HG03558 (cell line): ENCODE measurements around the gene DPH6.
A peak's percentile ranks its signal among the peaks of the same experiment; 100 is the strongest.
"Not testable (repeated sequence)": the region's sequence is repeated elsewhere in the genome, so short reads cannot be mapped to it uniquely, and the experiment has no call there.

Experiments
- ATAC-seq: cut with Tn5 transposase; IDR thresholded peaks from one replicate; pipeline ENCODE4 v1.9.1; 2021; ENCODE audit warnings: moderate number of reproducible peaks; ENCODE audit not compliant: unreplicated experiment; ENCODE audit errors: extremely low read depth

Gene DPH6, protein sequence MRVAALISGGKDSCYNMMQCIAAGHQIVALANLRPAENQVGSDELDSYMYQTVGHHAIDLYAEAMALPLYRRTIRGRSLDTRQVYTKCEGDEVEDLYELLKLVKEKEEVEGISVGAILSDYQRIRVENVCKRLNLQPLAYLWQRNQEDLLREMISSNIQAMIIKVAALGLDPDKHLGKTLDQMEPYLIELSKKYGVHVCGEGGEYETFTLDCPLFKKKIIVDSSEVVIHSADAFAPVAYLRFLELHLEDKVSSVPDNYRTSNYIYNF

DNA sequence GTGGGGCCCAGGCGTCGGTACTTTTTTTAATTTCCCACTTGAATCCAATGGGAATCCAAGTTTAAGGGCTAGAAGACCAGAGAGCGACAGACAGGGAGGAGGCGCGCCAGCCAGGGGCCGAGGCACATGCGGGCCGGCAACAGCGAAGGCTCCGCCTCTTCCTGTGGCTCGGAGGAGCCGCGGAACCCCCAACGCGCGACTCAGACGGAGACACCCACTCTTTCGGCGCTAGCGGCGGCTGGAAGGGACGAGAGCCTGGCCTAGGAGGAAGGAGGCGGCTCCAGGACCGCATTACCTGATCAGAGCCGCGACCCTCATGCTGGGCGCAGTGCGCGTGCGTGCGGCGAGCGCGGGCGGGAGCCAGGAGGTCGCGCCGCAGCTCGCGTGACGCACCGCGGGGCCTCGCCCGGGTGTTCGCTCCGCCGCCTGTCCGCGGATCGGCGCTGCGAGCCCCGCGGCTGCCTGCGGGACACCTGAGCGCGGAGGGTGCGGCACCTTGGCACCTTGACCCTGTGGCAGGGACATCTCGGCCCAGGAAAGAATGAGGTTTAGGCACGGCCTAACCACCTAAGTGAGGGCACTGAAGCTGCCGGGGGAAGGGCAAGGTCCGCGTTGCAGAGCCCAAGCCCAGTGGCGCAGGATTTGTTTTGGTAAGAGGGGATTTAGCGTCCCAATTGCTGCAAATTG, at the start of gene DPH6:
DPH6 (minus strand) TSS at position 342 of the 687 bp plus-strand sequence; CDS start at position 318, 24 bp downstream.
- peak; percentile 69 for ATAC-seq

DNA sequence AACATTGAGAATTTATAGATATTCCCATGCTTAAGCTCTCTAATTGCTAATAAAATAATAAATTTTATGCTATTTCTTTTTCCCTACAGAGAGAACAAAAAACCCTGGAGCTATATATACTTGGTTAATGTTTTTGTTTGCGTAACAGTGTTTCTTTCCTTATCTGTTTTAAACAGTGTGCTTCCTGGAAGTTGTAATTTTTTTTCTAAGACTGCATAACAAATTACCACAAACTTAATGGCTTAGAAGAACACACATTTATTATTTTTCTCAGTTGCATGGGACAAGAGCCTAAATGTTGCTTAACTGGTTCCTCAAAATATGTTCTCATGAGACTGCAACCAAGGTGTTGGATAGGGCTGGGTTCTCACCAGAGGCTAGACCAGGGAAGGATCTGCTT, 49.7 kb upstream of the DPH6 start:
- no peak for ATAC-seq

DNA sequence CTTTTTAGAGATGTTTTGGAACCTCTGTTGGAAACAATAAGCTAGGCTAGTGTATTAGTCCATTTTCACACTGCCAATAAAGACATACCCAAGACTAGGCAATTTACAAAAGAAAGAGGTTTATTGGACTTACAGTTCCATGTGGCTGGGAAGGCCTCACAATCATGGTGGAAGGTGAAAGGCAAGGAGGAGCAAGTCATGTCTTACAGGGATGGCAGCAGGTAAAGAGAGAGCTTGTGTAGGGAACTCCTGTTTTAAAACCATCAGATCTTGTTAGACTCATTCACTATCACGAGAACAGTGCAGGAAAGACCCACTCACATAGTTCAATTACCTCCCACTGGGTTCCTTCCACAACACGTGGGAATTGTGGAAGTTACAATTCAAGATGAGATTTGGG, 46.0 kb upstream of the DPH6 start:
- ATAC-seq = not testable (repeated sequence)

DNA sequence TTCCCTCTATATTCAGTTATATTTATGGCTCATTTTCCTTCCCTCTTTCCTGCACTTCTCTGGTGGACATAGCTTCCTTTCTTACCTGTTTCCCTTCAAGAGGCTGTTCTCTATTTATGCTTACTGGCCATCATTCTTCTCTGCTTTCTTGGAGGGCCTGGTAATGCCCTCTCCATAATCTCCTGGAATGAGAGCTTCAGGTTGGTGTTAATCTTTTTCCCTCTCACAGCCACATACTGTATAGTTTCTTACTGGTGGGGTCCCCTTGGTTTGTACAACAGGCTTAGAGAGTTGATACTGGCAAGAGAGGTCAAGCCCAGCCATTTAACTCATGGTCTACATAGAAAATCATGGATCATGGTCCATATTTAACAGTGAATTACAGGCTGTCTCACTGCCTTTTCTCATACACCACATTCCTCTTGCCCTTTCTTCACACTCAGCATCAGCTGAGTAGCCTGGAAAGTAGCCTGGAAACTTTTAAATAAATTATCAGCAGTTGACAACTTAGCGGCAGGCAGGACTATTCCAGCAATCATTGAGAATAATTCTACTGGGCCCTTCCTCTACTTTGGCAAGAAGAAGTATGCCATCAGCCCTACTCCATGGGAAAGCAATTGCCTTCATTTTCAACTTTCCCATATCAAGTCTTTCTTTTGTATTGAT, 38.0 kb upstream of the DPH6 start:
- ATAC-seq = no peak

DNA sequence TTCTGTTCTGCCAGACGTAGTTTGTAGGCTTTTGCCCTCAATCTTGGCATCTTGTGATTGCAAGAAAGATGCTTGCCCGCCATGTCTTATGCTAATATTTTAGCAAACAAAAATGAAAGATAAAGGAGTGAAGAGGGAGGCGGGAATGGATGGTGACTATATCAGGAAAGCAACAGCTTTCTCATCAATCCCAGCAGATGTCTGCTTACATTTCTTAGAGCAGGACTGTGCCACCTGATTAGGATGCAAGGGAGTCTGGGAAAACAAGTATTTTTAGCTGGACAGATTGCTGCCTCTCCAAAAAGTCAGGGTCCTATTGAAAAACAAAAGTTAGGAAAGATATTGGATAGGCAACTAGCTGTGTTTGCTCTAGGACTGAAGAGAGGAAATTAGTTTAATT, 34.6 kb upstream of the DPH6 start:
- no peak for ATAC-seq

DNA sequence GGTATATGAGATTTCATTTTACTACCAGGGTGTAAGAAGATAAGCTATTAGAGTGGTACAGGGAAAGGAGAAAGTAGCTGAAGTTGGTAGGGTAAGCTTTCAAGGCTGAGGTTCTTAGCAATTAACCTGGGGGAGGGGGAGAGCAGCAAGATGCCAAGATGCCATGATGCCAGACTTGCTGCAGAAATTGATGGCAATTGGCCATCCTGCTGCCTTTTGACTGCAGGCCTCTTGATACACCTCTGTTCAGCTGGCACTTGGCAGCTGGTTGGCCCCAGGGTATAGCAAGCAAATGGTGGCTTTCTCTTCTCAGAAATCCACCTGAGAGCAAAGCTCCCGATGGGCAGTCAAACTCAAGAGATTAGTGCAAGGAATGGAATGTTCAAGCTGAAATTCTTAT, 21.4 kb upstream of the DPH6 start:
- ATAC-seq = no peak

DNA sequence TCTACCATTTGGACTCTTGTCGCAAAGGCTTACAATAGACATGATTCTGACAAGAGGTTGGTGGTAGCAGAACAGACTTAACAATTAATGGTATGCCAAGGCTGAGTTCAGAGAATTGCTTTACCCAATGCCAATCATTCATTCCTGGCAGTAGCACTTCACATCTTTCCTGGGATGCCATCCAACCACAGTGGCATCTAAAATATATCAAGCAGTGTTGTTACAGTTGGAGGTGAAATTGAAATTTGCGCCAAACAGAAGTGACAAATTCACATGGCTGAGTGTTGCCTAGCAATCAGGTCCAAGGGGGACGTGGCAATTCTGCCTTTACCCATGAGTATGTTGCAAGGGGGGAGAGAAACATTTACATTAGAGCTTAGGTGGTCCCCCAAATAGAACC, 21.0 kb upstream of the DPH6 start:
- no peak for ATAC-seq

DNA sequence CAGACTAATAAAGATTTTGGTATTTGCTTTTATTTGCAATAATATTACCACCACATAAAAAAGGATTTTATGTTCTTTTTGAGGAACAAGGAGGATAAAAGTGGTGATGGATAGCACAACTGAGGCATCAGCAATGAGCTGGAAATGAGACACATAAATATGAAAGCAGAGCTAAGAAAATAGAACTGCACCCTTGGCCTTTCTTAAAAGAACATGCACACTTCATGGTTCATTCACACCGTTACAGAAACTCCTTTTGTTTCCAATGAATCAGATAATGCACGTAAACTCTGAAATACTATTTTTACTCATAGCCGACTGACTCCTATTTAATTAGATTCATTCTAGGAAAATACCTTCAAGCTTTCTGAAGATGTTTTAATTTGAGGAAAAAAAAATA, 19.9 kb upstream of the DPH6 start:
- ATAC-seq = no peak

DNA sequence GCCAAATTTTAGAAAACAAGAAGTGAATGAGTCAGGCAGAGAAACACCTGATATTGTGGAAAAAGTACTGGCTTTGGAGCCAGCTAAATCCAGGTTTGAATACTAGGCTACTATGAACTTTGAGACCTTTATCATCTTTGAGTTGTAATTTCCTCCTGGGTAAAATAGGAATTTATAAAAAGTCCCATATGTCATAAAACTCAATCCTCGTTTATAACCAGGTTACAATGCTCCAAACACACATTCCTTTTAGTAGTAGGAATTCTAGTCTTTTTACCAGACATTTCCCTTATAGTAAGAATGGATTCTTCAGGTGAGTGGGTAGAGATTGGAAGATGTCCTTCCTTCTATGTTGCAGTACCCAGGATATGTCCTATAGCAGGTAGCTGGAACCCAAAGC, 16.7 kb upstream of the DPH6 start:
- ATAC-seq = no peak

DNA sequence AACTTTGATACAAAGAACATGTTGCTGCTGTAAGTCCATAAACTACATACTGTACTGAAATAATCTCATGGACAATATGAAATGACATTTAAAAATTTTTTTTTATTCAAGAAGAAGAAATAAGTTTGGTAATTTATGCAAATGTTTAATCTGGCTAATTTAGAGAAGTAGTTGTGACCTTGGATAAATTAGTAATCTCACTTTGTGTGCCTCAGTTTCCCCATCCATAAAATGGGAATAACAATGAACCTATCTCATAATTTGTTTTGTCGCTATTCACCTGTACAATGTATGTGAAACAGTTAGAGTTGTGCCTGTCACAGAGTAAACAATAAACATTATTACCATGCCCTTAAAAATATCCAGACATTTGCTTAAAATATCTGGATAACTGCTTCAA, 15.3 kb upstream of the DPH6 start:
- ATAC-seq = no peak

DNA sequence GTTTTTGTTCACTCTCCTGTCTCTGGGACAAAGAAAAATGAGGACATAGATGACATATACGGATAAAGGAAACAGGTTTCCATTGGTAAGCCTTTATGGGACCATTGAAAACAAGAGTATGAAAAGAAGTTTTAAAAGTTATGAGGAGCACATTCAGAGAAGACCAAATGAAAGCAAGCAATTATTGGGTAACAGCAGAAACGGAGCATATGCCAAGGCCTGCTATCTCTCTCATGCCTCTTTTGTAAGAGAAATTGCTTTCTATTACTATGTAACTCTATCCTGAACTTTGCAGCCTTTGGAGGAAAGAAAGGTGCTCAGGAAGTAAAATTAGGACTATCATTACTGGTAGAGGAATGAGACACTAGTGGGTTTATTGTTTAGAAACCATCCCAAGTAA, 14.9 kb upstream of the DPH6 start:
- ATAC-seq = no peak

DNA sequence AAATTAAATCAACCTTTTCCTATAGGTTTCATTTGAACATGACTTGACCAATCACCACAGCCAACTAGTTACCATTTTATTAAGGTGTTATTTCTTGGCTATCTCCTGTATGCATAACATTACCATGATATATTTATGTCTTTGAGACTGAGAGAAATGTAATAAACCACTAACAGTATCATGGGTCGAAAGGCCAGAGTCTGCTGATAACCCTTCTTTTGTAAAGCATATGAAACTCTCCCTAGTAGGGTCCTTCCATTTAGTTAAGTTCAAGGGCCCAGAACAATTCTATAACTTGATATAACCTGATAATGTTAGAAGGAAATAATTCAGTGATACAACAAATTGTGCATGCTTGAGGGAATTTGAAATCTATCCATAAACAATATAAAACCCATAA, 14.3 kb upstream of the DPH6 start:
- ATAC-seq = no peak

DNA sequence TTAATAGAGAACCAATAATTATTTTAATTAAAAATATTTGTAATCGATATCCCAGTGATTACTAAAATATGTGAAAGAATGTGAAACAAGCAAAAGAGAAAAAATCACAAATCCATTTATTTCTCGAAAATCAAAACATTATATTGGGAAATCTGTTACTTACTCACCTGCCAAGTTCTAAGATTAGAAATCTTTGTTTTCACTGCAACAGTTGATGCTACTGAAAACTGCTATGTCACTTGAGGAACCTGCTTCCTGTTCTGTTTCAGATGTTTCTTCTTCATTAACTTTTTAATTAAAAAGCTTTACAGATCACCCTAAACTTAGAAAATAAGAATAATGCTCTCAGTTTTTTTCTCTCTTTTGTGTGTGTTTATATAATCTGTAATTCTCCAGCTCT, 13.7 kb upstream of the DPH6 start:
- no peak for ATAC-seq

DNA sequence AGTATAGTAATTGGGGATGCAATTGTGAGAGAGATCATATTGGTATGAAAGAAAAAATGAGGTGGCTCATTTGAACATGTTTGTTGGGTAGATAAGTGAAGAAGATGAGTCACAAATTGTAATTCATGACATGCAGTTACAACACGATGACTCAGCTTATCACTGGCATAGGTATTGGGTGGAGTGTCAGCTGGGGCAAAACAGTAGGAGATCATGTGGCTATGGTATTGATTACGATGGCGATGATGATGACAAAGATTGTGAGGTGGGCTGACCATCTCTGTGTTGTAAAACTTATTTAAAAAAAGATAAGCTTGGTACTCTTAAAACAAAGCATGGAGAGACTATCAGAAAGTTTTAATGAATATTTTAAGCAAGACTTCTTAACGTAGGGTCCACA, 11.6 kb upstream of the DPH6 start:
- ATAC-seq = no peak

DNA sequence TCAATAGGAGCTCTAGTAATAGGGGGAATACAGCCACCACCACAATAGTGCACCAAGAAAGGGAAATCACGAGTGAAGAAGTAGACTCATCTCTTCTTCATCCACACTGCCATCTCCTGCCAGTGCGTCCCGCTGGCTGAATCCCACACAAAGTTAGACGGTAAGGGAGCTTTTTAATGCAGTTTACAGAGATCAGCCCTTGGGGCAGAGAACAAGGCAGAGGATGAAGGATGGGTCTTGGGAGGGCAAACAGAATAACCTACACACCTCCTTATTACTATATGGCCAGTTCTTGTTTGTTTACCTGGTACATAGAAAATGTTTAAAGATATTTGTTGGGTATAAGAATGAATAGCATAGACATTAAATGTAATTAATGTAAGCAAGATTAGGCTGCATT, 11.0 kb upstream of the DPH6 start:
- ATAC-seq = no peak

DNA sequence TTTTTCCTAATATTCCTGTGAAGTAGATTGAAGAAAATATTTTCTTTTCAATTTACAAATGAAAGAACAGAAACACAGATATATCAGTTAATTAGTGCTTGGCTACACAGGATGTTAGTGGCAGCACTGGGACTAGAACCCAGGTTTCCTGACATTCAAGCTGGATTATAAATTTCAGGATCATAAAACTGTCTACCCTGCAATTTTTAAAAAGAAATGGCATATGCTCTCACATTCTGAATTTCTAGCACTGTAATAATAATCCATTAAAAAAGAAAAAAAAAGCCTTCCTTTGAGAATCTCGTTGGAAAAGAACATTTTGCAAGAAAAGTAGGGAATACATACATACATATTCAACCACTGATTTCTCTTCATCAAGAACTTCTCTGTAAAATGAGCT, 9.3 kb upstream of the DPH6 start:
- ATAC-seq = no peak

DNA sequence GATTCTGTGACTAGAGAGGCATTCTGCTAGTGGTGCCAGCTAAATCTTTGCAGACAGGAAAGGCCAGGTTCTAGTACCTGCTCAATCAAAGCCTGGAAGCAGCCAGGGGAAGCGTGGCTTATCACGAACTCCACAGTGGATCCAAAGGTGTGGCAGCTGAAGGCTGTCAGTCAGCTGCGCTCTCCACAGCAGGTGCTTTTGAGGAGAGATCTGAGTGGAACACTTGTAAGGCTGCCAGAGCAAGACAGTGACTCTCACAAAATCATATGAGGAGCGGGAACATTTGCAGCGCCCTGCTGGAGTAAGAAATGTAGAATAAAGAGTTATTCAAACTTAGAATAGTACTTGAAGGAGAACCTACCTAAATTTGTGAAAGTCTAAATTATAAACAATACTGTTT, 5.0 kb upstream of the DPH6 start:
- ATAC-seq = no peak

DNA sequence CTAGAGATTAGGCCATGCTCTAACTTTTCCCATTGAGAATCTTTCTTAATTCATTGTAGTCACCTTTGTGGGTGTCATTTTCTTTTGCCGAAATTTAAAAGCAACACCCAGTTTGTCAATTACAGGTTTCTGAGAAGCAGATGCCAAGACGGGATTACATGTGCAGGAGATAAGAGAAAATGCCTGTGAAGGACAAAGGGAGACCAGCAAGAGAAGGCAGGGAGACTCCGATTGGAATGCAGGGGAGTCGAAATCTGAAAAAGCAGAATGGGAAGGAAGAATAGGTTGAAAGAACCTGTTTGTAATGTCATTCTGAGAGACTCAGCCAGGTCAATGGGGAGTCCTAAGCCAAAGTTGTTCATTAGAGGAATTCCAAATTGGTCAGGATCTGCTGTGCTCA, 3.6 kb upstream of the DPH6 start:
- ATAC-seq = no peak

DNA sequence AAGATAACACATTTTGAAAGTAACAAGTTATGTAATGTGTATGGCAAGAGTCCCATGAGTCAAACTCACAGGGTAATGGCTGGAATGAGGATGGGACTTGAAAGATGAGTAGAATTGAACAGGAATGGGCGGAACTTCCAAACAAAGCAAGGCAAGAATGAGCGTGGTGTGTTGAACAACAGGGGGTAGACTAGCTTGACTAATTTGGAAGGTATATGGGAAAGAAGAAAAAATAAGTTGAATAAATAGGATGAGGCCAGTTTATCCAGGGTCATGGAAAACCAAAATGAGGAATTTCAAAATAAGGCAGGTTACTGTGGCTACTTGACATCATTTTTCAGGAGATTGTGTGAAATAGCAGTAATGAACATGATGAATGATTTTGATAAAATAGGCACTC, 2.5 kb upstream of the DPH6 start:
- ATAC-seq = no peak

DNA sequence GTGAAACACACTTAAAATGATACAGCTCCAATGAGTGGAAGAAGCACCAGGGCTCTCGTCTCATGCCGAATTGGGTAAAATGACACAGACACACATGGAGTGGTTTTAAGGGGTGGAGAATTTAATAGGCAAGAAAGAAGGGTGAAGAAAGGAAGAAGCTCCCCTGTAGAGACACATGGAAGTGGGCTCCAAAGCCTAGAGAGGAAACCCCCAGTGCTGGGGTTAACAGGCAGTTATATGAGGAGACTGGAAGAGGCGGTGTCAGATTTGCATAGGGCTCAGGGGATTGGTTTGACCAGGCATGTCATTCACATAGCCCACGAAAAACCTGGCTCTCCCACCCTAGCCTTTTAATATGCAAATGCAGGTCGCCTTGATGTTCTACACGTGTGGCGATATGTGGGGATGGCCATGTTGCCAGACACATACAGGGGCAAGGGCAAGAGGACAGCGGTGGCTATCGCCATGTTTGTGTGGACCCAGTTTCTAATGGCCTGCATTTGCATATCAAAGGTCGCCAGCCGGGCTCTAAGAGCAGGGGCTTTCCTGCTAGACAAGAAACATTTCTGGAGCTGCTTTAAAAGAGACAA, 1.9 kb upstream of the DPH6 start:
- ATAC-seq = no peak
